HepG2 (cell line): ENCODE data around the gene S1PR2. TPM values are rescaled to one million over a fixed set of nuclear protein-coding genes. Genes with fewer than 3 reads are reported as not detected.

ENCODE experiments used
- ATRX ChIP-seq: sonication (generic); formaldehyde crosslinking; IDR thresholded peaks from 2 replicates; pipeline ENCODE4 v1.4.0; 2020; ENCODE audit warnings: missing genetic modification reagents, borderline replicate concordance
- CEBPZ ChIP-seq: IDR thresholded peaks from 2 replicates; pipeline ENCODE4 v1.6.1; 2012; ENCODE audit warnings: low read length, improper control_type of control experiment
- CENPT ChIP-seq: sonication (generic); formaldehyde crosslinking; IDR thresholded peaks from 2 replicates; pipeline ENCODE4 v1.8.0; 2022; ENCODE audit warnings: low read depth, mild to moderate bottlenecking, moderate library complexity, missing genetic modification reagents
- FOSL2 ChIP-seq: sonication (generic); formaldehyde crosslinking; IDR thresholded peaks from 2 replicates; pipeline ENCODE4 v1.4.0; 2020; ENCODE audit warnings: missing genetic modification reagents
- HHEX ChIP-seq: IDR thresholded peaks from 2 replicates; pipeline ENCODE4 v1.6.1; 2016; ENCODE audit warnings: control low read depth
- KDM3A ChIP-seq: IDR thresholded peaks from 2 replicates; pipeline ENCODE4 v1.6.1; 2018; ENCODE audit warnings: low read depth, missing compliant biosample characterization
- NPAS2 ChIP-seq: sonication (generic); formaldehyde crosslinking; IDR thresholded peaks from 2 replicates; pipeline ENCODE4 v1.8.0; 2022; ENCODE audit warnings: mild to moderate bottlenecking, missing genetic modification reagents, borderline replicate concordance
- NR2F2 ChIP-seq: IDR thresholded peaks from 2 replicates; pipeline ENCODE4 v1.6.1; 2012; ENCODE audit warnings: low read depth, inconsistent platforms, borderline replicate concordance
- NR2F6 ChIP-seq, 2 experiments: IDR thresholded peaks; 2 replicates each; pipeline ENCODE4 v1.6.1; 2016; ENCODE audit warnings: antibody characterized with exemption in 1 of 2, mild to moderate bottlenecking in 1 of 2
- POGK ChIP-seq: sonication (generic); formaldehyde crosslinking; conservative IDR thresholded peaks from 2 replicates; pipeline ENCODE4 v1.8.0; 2022; ENCODE audit warnings: mild to moderate bottlenecking, moderate library complexity, missing genetic modification reagents
- TCF7 ChIP-seq: sonication (generic); IDR thresholded peaks from 2 replicates; pipeline ENCODE4 v1.6.1; 2016; ENCODE audit warnings: antibody characterized with exemption, low read depth
- TMF1 ChIP-seq: sonication (generic); formaldehyde crosslinking; IDR thresholded peaks from 2 replicates; pipeline ENCODE4 v1.8.1; 2022; ENCODE audit warnings: low read depth, missing genetic modification reagents
- TSC22D2 ChIP-seq: sonication (generic); formaldehyde crosslinking; IDR thresholded peaks from 2 replicates; pipeline ENCODE4 v1.5.1; 2020; ENCODE audit warnings: missing genetic modification reagents, mild to moderate bottlenecking, borderline replicate concordance
- ZC3H13 ChIP-seq: sonication (generic); formaldehyde crosslinking; IDR thresholded peaks from 2 replicates; pipeline ENCODE4 v1.8.1; 2023; ENCODE audit warnings: mild to moderate bottlenecking, missing genetic modification reagents, moderate library complexity
- ZC3H4 ChIP-seq: sonication (generic); formaldehyde crosslinking; IDR thresholded peaks from 2 replicates; pipeline ENCODE4 v1.4.0; 2020; ENCODE audit warnings: missing genetic modification reagents, borderline replicate concordance
- ZNF10 ChIP-seq: sonication (generic); formaldehyde crosslinking; IDR thresholded peaks from 2 replicates; pipeline ENCODE4 v1.4.0; 2020; ENCODE audit warnings: mild to moderate bottlenecking, low read depth, missing genetic modification reagents, borderline replicate concordance
- ZNF33B ChIP-seq: sonication (generic); formaldehyde crosslinking; IDR thresholded peaks from 2 replicates; pipeline ENCODE4 v1.5.1; 2020; ENCODE audit warnings: mild to moderate bottlenecking, missing genetic modification reagents
- ZNF354B ChIP-seq: sonication (generic); formaldehyde crosslinking; IDR thresholded peaks from 2 replicates; pipeline ENCODE4 v1.8.0; 2022; ENCODE audit warnings: mild to moderate bottlenecking, missing genetic modification reagents
- ZNF44 ChIP-seq: sonication (generic); formaldehyde crosslinking; IDR thresholded peaks from 2 replicates; pipeline ENCODE4 v1.5.1; 2020; ENCODE audit warnings: mild to moderate bottlenecking, missing genetic modification reagents
- ZNF746 ChIP-seq: sonication (generic); formaldehyde crosslinking; IDR thresholded peaks from 2 replicates; pipeline ENCODE4 v1.8.0; 2022; ENCODE audit warnings: mild to moderate bottlenecking, missing genetic modification reagents
- ZSCAN25 ChIP-seq: sonication (generic); formaldehyde crosslinking; IDR thresholded peaks from 2 replicates; pipeline ENCODE4 v1.8.0; 2022; ENCODE audit warnings: mild to moderate bottlenecking, missing genetic modification reagents
- polyA plus RNA-seq, 8 experiments: library from polyadenylated mRNA; depleted of rRNA in 3 of 8; stranded (reverse) in 7 of 8; unstranded in 1 of 8; fragments of >200 nt; fragmentation: Illumina TruSeq in 4 of 8; extraction: Trizol in 4 of 8; gene quantifications; 2 replicates each; pipeline versions ENCODE4 v1.2.1 to v1.2.3, GENCODE V29; 2011 to 2016; ENCODE audit warnings: low read depth in 4 of 8, missing spikeins in 1 of 8, mixed read lengths in 1 of 8; ENCODE audit not compliant: insufficient read depth in 1 of 8
- total RNA-seq, 5 experiments: library from RNA; depleted of rRNA; stranded (reverse); fragments of >200 nt; fragmentation: Illumina TruSeq; extraction: Trizol; gene quantifications; 2 replicates each; pipeline ENCODE4 v1.2.3, GENCODE V29; 2016; ENCODE audit warnings: low read depth in 1 of 5
- TF ChIP-seq, protein P1 (sequence below): IDR thresholded peaks from 2 replicates; pipeline ENCODE4 v1.6.1; 2018; ENCODE audit warnings: missing genetic modification reagents, mild to moderate bottlenecking, missing compliant biosample characterization
- TF ChIP-seq, protein P2 (sequence below): sonication (generic); formaldehyde crosslinking; IDR thresholded peaks from 2 replicates; pipeline ENCODE4 v1.4.0; 2020; ENCODE audit warnings: missing genetic modification reagents

The S1PR2 gene
- total and polyA plus RNA-seq, 2 of the 13 experiments (the other 11 are each of a cell fraction or from before 2014, with no cell fraction given), result 0.91 to 1.3 TPM

- TF ChIP-seq POGK (CRISPR knock-in tag), result peak; percentile 92
- no peak for TF ChIP-seq ZC3H4 (CRISPR knock-in tag)
- no peak for TF ChIP-seq HHEX (CRISPR knock-in tag)
- TF ChIP-seq, protein P1, sequence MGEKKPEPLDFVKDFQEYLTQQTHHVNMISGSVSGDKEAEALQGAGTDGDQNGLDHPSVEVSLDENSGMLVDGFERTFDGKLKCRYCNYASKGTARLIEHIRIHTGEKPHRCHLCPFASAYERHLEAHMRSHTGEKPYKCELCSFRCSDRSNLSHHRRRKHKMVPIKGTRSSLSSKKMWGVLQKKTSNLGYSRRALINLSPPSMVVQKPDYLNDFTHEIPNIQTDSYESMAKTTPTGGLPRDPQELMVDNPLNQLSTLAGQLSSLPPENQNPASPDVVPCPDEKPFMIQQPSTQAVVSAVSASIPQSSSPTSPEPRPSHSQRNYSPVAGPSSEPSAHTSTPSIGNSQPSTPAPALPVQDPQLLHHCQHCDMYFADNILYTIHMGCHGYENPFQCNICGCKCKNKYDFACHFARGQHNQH (CRISPR knock-in tag), result no peak; the same call in 1 of the 2 replicates
- TF ChIP-seq ZSCAN25 (CRISPR knock-in tag), result peak; percentile 80
- TF ChIP-seq TMF1 (CRISPR knock-in tag), result peak; percentile 51; the same call in 1 of the 2 replicates
- TF ChIP-seq ZNF10 (CRISPR knock-in tag), result no peak
- TF ChIP-seq ZC3H13 (CRISPR knock-in tag), result no peak
- TF ChIP-seq KDM3A, result peak; percentile 93
- TF ChIP-seq ZNF44 (CRISPR knock-in tag), result no peak
- no peak for TF ChIP-seq CEBPZ
- TF ChIP-seq FOSL2, result peak; percentile 54; the same call in 1 of the 2 replicates
- peak; percentile 95 for TF ChIP-seq ZNF33B
- no peak for TF ChIP-seq ATRX (CRISPR knock-in tag)
- no peak for TF ChIP-seq ZNF354B (CRISPR knock-in tag)
- TF ChIP-seq TCF7, result no peak
- peak; percentile 84 for TF ChIP-seq NR2F6 (IDR thresholded peaks at IDR 0.05)
- peak; percentile 99 for TF ChIP-seq NR2F6 (CRISPR knock-in tag; IDR thresholded peaks at IDR 0.05)
- TF ChIP-seq, protein P2, sequence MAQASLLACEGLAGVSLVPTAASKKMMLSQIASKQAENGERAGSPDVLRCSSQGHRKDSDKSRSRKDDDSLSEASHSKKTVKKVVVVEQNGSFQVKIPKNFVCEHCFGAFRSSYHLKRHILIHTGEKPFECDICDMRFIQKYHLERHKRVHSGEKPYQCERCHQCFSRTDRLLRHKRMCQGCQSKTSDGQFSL (CRISPR knock-in tag), result no peak
- TF ChIP-seq TSC22D2, result 0 out of 2 replicates have a peak, but pooled peaks have one; percentile 63
- no peak for TF ChIP-seq CENPT (CRISPR knock-in tag)
- no peak for TF ChIP-seq NPAS2
- peak; percentile 67 for TF ChIP-seq NR2F2
- TF ChIP-seq ZNF746 (CRISPR knock-in tag), result no peak
These were observed 20.9 kb upstream of the S1PR2 start, which contains the start of gene MRPL4 (continued) for GRCh38 chr19:10251792-10252694.
